HG02973 (cell line): ENCODE measurements around the gene CA11.

Experiments
- ATAC-seq: cut with Tn5 transposase; IDR thresholded peaks from one replicate; pipeline ENCODE4 v1.9.1; 2021; ENCODE audit warnings: moderate library complexity; ENCODE audit not compliant: unreplicated experiment

Gene CA11

DNA sequence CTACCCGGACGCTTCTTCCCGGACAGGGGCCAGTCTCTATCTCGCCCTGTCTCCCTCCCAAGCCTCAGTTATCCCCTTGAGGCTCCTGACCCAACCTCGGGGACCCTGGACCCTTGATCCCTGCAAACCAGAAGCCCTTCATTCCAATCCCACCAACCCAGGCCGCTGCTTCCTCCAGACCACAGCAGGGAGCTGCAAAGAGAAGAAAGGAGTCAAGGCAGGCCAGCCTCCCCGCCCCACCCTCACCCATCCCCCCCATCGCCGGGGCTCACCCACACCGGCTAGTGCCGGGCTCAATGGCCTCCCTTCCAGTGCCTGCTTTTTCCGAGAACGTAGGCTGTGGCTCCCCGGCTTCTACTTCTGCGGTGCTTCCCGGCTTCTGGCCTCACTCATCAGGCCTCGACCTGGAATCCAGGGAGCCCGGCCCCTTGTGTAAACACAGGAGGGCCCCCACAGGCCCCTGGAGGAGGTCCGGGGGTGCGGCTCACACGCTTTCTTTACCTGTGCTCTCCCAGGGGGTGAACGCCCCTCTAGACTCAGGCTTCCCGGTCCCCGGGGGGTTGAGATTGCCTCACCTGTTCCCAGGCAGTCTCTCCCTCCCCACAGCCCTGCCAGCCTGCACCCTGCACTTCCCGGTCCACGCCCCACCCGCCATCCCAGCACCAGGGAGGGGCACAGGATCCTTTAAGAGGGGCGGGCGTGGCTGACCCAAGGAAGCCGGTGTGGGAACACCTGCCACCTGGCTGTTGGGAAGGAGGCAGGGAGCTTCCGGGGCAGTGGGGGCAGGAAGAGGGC lies 31.4 kb downstream of the CA11 start, which contains the start of gene FAM83E:
Gene FAM83E (minus strand): TSS at position 641 of the 795 bp plus-strand sequence. CDS start 1,704 bp downstream, outside the sequence.
- ATAC-seq: no peak

DNA sequence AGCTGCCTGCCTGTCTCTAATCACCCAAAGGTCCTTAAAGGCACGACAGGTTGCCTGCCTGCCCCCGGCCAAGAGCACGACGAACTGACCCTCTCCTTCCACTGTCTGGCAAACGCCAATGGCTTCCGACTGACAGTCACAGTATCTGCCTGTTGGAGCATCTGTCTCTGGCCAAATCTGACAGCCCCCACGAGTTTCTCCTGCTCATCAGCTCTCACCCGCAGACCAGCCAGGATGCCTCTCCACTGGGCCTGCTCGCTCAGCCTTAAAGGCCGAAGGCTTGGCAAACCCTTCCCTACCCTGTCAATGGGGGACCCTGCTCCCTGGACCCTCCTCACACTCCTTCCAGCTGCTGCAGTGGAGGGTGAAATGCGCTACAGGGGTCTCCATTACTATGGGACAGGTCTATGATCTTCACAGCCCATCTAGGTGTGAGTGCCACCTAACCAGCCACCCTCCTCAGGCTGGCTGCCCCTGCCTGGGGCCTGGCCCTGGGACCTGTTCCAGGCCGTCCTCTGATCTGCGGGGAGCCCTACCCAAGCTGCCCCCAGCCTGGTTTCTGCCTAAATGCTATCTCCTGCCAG lies 32.0 kb downstream of the CA11 start:
- no peak for ATAC-seq

DNA sequence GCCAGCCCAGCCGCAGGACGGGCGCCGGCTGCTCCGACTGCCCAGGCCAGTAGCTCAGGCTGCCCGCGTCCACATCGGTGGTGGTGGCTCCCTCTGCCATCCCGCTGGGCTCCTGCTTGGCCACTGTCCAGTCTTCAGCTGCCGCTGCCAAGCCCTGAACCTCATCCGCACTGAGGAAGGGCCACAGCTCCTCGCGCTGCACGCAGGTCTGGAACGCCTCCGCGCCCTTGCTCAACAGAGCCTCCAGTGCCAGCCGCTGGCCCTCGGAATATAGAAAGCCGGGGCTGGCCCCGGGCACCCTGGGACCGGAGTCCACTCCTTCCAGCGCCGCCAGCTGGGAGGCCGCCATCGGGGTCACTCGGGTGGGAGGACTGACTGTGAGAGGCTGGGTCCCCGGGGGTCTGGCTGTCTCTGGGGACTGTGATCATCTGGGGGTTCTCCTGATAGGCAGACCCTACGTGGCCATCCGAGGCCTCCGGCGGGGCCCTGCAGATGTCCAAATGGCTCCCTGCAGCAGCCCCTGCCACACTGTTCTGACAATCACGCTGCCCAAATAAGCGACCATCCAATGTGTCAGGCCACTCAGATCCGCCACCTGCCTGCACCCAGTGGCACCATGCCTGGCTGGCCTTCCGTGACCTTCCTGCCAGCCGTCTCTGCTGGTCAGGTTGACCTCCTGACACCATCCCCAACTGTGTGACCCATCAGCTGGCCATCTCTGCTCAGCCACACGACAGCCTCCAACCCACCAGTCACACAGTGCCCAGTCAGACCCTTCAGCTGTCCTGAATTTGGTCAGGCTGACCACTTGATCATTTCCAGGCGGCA lies 32.7 kb downstream of the CA11 start:
- no peak for ATAC-seq

DNA sequence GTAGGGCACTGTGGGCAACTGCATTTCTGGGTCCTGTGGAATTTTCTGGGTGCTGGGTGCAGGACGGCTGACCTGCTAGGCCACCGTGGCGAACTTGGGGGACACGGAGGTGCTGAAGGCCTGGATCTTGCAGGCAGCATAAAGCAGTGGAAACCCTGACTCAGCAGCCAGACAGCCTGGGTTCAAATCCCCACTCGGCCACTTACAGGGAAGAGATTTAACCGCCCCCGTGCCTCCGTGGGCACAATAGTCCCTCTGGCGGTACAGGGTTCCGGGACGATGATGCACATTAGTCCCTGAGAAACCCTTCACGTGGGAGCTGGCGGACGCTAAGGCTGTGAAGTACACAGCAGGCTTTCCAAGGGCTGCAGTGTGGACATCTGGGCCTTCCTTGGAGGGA lies 34.1 kb downstream of the CA11 start:
- ATAC-seq: no peak

DNA sequence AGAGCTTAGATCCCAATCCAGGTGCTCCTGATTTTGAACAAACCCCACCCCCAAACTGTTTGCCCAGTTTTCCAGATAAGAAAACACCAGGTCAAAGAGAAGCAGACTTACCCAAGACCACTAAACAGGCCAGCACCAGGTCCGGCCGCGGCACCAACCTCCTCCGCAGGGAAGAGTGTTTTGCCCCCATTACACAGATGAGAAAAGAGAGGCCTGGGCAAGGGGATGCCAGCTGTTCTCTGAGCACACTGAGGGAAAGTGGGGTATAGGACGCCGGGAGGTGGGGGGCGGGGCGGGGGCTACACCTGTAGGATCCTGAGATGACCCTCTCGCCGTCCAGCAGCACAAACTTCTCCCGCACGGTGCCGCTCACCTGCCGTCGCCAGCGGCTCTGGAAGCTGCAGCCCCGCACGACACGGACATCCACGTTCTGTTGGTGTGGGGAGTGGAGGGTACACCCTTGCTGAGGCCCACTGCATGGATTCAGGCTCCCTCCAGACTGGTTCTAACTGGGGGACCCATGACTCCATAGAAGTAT lies 36.3 kb downstream of the CA11 start:
- ATAC-seq: no peak

DNA sequence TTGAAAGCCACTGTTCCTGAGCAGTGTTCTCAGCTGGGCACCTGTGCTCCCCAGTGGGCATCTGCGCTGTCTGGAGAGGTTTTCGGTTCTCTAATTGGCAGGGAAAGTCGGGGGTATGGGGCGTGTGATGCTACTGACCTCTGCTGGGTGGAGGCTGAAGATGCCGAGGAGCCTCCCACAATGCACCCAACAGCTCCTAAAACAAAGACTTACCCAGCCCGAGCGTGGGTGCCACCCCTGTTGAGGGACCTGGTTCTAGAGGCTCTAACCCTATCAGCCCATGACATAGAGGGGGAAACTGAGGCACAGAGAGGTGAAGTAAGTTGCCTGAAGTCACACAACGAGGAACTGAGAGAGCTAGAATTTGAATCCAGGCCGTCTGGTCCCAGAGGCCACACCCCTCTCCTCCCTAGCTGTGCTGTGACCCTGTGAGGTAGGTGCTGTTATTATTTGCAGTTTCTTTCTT lies 37.2 kb downstream of the CA11 start:
- ATAC-seq: no peak

DNA sequence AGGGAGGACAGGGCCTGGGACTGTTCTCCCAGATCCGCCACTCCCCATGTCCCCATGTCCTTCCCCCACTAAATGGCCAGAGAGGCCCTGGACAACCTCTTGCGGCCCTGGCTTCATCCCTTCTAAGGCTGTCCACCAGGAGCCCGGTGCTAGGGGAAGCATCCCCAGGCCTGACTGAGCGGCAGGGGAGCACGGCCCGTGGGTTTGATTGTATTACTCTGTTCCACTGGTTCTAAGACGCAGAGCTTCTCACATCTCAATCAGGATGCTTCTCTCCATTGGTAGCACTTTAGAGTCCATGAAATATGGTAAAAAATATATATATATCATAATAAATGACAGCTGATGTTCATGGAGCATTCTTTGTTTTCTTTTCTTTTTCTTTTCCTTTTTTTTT lies 38.6 kb downstream of the CA11 start:
- ATAC-seq: no peak

DNA sequence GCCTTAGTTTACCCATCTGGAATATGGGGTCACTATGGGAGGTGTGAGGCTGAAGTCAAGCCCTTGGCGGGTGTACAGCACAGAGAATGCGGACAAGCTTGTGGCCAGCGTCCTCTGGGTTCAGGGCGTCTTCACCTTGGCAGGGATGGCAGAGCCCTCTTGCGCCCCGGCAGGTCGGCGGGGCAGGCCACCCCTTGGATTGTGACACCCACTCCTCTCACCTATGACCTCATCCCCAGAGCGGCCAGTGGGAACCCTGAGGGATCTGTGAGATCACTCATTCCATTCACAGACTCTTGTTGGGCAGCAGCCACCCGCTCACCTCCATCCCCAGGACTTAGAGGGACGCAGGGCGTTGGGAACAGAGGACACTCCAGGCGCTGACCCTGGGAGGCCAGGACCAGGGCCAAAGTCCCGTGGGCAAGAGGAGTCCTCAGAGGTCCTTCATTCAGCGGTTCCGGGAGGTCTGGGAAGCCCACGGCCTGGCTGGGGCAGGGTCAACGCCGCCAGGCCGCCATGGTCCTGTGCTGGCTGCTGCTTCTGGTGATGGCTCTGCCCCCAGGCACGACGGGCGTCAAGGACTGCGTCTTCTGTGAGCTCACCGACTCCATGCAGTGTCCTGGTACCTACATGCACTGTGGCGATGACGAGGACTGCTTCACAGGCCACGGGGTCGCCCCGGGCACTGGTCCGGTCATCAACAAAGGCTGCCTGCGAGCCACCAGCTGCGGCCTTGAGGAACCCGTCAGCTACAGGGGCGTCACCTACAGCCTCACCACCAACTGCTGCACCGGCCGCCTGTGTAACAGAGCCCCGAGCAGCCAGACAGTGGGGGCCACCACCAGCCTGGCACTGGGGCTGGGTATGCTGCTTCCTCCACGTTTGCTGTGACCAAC lies 39.3 kb downstream of the CA11 start, which contains the start of gene SPACA4:
Gene SPACA4 (plus strand): TSS at position 280 of the 896 bp plus-strand sequence. CDS start 237 bp downstream, at position 517.
- no peak for ATAC-seq

DNA sequence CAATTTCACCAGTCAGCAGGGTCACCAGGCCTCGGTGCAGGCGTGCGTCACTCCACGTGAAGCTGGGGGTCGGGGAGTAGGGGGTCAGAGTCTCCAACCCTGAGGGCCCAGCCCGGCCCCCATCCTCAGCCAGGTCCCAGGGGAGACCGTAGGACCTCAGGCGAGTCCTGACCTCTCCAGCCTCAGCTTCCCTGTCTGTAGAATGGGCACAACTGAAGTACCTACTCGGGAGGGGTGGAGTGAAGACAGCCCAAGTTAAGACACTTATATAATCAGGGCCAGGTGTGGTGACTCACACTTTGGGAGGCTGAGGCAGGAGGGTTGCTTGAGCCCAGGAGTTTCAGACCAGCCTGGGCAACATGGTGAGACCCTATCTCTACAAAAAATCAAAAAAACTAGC lies 42.1 kb downstream of the CA11 start:
- ATAC-seq: no peak

DNA sequence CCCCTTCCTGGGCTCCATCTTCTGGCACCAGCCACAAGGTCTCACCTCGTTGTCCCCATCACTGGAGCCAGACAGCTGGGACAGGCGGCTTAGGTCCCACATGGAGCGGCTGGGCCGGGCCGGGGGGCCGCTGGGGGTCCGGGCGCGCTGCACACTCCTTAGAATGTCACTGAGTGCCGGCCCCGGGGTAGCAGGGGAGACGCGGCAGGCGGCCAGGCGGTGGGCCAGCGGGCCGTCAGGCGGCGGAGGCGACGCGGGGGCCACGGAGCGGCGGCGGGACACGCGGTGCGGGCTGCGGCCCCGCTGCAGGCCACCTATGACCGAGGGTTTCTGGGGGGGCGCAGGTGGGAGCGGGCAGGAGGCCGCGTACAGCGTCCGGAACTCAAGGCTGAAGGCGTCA lies 42.5 kb downstream of the CA11 start:
- no peak for ATAC-seq

DNA sequence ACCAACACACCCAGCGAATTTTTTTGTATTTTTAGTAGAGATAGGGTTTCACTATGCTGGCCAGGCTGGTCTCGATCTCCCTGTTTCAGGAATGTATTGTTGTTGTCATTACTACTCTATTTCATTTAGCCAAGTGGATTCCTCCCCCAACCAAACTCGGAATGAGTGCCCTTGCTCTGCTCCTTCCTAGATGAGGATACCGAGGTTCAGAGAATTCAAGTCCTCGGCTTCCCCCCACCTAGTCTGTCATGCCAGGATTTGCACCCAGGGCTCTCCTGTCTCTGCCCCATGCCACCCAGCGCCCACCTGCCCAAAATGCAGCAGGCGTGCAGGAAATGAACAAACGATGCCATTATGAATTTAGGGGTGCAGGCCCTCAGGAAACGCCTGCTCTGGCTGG lies 43.0 kb downstream of the CA11 start:
- ATAC-seq: no peak

DNA sequence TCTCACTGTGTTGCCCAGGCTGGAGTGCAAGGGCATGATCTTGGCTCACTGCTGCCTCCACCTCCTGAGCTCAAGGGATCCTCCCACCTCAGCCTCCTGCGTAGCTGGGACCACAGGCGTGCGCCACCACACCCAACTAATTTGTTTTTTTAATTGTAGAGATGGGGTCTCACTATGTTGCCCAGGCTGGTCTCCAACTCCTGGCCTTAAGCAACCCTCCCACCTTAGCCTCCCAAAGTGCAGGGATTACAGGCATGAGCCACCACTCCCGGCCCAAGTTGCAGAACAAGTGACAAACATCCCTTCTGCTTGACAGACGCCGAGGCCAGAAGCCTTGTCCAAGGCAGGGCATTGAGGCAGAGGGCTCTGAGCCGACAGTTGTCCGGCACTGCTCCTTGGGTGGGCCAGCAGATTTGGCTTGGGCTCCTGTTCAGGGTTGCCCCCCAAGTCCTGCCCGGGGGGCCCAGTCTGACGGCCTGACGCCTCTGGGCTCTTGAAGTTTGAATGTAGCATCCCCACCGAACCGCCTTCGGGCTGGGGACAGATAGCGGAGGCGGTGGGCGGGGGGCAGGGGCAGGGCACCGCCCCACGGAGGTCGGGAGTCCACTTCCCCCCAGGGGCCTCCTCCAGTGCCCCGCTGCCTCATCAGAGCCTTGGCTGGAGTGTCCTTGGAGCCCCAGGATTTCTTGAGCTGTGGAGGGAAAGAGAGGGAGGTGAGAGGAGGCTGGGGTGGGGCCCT lies 45.1 kb downstream of the CA11 start:
- no peak for ATAC-seq

DNA sequence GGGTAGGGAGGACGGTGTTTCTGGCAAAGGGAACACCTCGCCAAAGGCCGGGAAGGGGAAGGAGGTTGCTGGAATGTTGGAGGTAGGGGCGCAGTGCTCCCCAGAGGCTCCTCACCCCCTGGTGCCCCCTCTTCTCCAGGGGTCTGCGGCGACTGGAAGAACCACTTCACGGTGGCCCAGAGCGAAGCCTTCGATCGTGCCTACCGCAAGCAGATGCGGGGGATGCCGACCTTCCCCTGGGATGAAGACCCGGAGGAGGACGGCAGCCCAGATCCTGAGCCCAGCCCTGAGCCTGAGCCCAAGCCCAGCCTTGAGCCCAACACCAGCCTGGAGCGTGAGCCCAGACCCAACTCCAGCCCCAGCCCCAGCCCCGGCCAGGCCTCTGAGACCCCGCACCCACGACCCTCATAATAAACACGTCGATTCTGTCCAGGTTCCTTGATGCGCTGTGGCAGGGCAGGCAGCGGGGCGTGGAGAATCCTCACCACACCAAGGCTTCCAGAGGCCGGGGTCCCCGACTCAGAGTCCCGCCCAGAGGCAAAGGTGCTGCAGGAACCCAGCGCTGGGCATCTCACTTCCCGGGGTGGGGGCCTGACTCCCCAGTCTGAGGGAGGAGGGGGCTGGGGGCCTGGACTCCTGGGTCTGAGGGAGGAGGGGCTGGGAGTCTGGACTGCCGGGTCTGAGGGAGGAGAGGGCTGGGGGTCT lies 46.8 kb downstream of the CA11 start:
- ATAC-seq: no peak

DNA sequence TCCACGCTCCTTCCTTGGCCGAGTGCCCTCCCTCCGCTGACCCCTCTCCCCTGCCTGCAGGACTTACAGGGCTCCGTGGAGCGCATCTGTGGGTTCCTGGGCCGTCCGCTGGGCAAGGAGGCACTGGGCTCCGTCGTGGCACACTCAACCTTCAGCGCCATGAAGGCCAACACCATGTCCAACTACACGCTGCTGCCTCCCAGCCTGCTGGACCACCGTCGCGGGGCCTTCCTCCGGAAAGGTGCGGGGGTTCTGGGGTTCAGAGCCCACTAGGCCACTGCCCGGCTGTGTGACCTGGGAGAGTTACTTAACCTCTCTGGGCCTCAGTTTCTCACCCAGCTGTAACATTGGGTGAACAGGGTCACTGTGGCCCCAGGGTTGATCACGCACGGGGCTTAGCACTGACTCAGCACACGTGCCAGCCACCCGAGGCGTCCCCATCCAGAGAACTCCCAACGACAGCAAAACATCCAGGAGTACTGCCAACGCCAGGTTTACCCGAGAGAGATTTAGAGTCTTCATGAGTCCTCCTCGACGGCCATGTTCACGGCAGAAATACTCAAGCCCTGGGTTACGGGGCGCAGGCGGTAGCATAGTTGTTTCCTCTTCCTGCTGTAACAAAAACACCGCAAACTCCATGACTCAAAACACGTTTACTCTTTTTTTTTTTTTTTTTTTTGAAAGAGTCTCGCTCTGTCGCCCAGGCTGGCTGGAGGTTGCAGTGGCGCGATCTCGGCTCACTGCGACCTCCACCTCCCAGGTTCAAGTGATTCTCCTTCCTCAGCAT lies 49.1 kb downstream of the CA11 start:
- no peak for ATAC-seq

DNA sequence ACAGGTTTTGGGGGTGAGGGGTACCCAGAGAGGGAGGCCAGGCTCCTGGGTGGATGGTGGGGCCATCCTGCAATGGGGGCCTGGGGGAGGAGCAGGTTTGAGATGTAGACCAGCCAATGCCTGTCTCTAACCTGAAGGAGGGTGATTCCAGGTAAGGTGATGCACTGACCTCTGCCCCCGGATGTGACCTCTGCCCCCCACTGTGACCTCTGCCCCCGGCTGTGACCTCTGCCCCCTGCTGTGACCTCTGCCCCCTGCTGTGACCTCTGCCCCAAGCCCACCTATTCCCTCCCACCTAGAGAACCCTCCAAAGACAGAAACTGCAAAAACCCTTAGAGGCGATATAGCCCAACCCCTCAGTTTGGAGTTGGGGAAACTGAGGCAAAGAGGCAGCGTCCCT lies 49.8 kb downstream of the CA11 start:
- ATAC-seq: no peak

DNA sequence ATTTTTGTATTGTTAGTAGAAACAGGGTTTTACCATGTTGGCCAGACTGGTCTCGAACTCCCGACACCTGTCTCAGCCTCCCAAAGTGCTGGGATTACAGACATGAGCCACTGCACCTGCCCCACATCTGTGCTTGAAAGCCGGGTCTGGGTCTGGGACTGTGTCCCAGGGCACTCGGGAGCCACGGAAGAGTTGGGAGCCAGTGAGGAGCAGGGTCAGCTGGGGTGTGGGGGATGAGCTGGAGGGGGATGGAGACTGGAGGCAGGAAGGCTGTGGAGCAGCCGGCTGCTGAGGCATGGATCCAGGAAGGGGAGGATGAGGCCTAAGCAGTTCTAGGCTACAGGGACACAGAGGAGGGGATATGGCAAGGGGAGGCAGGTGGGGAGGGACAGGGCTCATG lies 50.2 kb downstream of the CA11 start:
- ATAC-seq: no peak

DNA sequence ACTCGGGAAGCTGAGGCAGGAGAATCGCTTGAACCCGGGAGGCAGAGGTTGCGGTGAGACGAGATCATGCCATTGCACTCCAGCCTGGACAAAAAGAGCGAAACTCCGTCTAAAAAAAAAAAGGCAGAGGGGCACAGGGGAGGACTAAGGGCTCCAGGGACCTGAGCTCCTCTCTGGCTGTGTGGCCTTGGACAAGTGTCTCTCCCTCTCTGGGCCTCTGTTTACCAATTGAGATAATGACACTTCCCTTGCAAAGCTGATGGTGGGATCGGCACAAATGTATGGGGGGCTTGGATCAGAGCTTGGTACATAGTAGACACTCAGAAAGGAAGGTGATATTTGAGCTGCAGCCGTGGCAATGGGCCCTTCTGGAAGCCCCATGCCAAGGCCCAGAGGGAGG lies 50.8 kb downstream of the CA11 start:
- ATAC-seq: no peak

DNA sequence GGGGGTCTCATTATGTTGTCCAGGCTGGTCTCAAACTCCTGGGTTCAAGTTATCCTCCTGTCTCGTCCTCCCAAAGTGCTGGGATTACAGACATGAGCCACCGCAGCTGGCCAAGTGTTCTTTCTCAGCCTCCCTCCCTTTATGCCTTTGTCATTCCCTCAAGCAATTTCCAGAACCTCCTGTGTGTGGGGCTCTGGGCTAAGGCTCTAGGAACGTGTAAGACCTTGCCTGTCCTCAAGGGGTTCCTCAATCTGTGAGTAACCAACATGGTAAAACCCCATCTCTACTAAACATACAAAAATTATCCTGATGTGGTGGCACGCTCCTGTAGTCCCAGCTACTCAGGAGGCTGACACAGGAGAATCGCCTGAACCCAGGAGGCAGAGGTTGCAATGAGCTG lies 55.0 kb downstream of the CA11 start:
- no peak for ATAC-seq
